SU-DHL-6 (cell line): Measurements from ENCODE around the gene ELP5.

Experiments
- EZH2phosphoT487 ChIP-seq: fragments of 200-600 bp; sonication (generic), shearing (Covaris generic); conservative IDR thresholded peaks from 2 replicates; pipeline ENCODE4 v1.6.1; 2018; ENCODE audit warnings: mild to moderate bottlenecking, antibody characterized with exemption, low read length, moderate library complexity, mixed read lengths
- TF ChIP-seq, protein P1 (sequence below): fragments of 200-600 bp; sonication (generic); IDR thresholded peaks from one replicate; pipeline ENCODE4 v1.5.1; 2017; ENCODE audit warnings: antibody characterized with exemption, mild to moderate bottlenecking, low read length, moderate library complexity; ENCODE audit not compliant: insufficient read depth, poor library complexity, severe bottlenecking

DNA sequence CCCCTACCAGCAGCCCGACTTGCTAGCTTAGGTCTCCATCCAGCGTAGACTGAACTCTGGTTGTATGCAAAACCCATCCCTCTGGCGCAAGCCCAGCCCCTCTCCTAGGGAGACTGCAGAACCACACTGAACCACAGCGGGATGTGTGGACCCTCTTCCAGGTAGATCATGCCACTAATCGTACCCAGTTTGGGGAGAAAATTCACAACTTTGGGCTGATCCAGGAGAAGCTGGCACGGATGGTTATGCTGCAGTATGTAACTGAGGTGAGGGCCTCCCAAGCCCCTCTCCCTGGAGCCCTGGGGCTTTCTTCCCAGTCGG lies 29.1 kb upstream of the ELP5 start:
- TF ChIP-seq, protein P1, sequence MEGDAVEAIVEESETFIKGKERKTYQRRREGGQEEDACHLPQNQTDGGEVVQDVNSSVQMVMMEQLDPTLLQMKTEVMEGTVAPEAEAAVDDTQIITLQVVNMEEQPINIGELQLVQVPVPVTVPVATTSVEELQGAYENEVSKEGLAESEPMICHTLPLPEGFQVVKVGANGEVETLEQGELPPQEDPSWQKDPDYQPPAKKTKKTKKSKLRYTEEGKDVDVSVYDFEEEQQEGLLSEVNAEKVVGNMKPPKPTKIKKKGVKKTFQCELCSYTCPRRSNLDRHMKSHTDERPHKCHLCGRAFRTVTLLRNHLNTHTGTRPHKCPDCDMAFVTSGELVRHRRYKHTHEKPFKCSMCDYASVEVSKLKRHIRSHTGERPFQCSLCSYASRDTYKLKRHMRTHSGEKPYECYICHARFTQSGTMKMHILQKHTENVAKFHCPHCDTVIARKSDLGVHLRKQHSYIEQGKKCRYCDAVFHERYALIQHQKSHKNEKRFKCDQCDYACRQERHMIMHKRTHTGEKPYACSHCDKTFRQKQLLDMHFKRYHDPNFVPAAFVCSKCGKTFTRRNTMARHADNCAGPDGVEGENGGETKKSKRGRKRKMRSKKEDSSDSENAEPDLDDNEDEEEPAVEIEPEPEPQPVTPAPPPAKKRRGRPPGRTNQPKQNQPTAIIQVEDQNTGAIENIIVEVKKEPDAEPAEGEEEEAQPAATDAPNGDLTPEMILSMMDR, result no peak
- no peak for TF ChIP-seq EZH2phosphoT487
